ENCODE measurements around the gene MAX.

The MAX gene

DNA sequence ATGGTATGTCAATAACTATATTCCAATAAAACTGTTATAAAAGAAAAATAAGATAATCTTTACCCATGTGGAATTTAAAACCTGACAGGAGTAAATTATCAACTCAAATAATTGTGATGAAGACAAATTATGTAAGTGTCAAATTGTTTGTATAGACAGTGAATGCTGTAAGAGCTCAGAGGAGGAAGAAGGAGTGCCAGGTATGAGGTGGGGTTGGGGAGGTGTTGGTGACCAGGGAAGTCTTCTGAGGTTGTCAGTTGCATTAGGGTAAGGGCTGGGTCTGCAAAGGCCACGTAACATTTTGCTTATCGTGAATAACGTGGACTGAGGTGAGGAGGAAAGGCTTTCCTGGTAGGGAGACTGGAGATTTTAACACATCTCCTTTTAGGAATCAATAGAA is 2.5 kb upstream of the MAX start:
- TF ChIP-seq, protein P1, sequence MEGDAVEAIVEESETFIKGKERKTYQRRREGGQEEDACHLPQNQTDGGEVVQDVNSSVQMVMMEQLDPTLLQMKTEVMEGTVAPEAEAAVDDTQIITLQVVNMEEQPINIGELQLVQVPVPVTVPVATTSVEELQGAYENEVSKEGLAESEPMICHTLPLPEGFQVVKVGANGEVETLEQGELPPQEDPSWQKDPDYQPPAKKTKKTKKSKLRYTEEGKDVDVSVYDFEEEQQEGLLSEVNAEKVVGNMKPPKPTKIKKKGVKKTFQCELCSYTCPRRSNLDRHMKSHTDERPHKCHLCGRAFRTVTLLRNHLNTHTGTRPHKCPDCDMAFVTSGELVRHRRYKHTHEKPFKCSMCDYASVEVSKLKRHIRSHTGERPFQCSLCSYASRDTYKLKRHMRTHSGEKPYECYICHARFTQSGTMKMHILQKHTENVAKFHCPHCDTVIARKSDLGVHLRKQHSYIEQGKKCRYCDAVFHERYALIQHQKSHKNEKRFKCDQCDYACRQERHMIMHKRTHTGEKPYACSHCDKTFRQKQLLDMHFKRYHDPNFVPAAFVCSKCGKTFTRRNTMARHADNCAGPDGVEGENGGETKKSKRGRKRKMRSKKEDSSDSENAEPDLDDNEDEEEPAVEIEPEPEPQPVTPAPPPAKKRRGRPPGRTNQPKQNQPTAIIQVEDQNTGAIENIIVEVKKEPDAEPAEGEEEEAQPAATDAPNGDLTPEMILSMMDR (IDR thresholded peaks at IDR 0.05; ENCODE audit: low read depth, low read length): no peak
- no peak overlapping the region for H3K4me3 ChIP-seq (ENCODE audit: low read depth, low read length)

DNA sequence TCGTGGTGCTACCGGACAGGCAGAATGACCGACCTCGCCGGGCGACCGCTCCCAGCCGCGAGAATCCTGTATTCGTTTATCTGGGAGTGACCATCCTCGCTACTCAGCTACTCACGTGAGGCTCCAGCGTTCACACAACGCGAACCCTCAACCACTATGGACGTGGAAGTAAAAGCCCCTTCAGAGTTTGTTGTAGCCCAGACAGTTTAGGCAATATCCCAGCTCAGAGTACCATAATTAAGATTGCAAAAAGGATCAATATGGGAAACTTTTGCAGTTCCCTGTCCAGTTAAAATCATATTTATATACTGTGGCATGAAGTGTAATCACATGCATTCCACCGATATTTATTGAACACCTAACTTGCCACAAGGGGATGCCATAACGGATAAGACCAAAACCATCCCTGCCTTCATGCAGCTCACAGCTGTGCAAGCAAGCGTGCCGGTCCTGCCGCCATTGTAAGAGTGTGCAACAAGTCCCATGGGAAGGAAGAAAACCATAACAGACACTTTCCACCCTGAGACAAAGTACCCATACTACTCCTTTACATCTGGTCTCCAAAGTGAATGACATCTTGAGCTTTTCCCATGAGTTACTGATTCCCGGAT is 938 bp upstream of the MAX start:
- peak overlapping the region; percentile 76 for H3K4me3 ChIP-seq (ENCODE audit: low read depth, low read length)
- TF ChIP-seq, protein P1 (IDR thresholded peaks at IDR 0.05; ENCODE audit: low read depth, low read length): no peak

DNA sequence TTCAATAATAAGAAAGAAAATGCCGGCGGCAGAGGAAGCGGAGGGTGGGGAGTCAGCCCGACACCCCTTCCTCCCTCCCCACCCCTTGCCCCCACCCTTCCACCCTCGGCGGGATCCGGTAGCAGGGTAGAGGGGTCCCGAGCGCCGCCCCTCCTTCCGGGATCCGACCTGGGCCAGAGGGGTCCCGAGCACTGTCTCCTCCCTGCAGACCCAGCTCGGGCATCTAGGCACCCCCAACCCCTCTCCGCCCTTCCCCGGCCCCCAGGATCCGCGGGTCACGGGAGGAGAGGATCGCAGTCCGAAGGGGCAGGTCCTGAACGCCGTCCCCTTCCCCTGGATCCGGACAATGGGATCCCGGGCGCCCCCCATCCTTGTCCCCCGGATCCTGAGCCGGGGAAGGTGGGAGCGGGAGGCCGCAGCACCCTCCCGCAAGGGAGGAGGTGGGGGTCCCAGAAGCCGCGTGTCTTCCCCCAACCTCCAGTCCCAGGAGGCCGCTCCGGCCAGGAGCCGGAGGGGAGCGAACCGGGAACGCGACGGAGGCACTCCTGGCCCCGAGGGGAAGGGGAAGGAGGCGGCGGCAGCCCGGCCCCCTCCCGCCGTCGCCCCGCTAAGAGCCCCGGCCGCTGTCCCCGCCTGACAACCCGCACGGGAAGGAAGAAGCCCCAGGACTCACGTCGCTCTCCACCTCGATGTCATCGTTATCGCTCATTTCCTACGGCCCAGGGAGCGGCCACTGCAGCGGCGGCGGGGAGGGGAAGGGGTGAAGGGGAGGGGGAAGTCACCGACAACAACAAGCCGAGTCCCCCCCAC is 481 bp downstream of the MAX start:
- TF ChIP-seq, protein P1 (IDR thresholded peaks at IDR 0.05; ENCODE audit: low read depth, low read length): no peak
- H3K4me3 ChIP-seq (ENCODE audit: low read depth, low read length): peak overlapping the region; percentile 89

DNA sequence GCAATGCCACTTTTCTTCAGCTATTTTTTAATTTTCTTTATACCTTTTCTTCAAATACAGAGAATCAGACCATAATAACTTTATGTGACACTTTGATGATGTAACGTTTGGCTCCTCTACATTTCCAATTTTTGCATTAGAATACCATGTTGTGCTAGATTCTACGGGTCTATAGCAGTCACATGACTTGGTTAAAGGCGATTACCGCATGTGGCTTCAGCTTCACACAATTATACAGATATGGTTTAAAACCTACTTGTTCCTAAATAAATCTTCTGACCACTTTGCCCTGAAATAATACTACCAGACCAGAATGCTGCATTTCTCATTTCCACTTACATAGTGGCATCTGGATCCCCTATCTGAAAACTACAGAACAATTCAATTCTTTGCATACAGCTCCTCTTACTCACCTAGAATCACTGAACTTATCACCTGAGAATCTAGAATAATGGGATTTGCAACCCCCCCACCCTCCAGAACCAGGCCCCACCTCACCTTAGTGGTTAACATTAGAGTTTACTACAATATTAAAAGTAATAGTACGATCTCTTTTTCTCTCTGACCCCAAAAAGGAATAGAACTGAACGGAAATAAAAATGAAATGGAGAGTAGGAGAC is 1.3 kb downstream of the MAX start:
- H3K4me3 ChIP-seq (ENCODE audit: low read depth, low read length): peak overlapping the region; percentile 89
- TF ChIP-seq, protein P1 (IDR thresholded peaks at IDR 0.05; ENCODE audit: low read depth, low read length): no peak

DNA sequence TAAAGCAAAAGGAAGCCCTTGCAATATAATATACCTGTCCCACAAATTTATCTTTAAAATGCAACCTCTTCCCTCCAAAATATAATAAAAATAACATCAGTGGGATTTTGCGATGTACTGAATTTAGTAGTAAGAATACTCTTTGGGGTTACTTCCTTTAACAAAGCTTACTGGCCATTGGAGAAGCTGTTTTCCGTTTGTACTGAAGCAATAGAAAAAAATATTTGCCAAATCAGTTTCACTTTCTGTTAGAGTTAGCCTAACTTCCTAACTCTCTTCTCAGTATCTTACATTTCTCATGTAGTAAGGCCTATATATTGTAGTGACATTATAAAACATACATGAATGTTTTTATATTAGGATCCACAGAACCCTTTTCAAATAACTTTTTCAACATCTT is 3.7 kb downstream of the MAX start:
- 0 out of 2 replicates have a peak overlapping the region, but pooled peaks have one; percentile 16 for H3K4me3 ChIP-seq (ENCODE audit: low read depth, low read length)
- TF ChIP-seq, protein P1 (IDR thresholded peaks at IDR 0.05; ENCODE audit: low read depth, low read length): no peak

DNA sequence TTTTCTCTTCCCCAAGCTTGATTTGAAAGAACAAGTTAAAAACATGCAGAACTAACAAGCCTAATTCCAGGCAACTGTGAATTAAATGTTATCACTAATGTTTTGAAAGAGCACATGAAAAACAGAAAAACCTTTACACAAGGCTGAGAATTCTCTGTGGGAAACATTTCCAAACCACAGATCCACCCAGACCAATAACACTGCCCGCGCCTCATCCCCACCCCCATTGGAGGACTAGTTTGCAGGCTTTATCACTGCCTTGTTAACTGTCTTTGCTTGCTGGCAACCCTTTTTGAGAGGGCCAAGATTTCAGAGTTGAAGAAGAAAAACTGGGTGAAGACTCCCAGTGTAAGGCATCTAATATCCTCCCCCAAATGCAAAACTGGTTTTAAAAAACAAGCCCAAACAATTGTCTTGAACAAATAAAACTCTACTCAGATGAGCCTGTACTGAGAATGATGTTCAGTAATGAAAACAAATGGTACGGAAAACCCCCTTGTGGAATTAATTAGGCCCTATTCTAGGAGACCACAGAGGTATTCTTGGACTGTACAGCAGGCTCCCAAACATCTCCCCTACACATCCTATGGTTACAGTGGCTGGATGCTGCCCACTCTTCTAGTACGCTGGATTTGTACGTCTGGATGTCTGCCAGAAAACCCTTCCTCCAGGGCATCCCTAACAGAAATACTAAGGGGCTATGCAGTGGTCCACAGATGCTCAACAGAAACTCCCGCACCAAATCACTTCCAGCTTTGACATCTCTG is 5.8 kb downstream of the MAX start:
- H3K4me3 ChIP-seq (ENCODE audit: low read depth, low read length): no peak overlapping the region
- TF ChIP-seq, protein P1 (IDR thresholded peaks at IDR 0.05; ENCODE audit: low read depth, low read length): no peak

Measured in WI38 (cell line).